GM21825 (cell line): Measurements from ENCODE around the gene ATP11A.

Experiments
- ATAC-seq: cut with Tn5 transposase; IDR thresholded peaks from one replicate; pipeline ENCODE4 v1.9.1; 2021; ENCODE audit warnings: mild to moderate bottlenecking, moderate library complexity; ENCODE audit not compliant: unreplicated experiment

Gene ATP11A

DNA sequence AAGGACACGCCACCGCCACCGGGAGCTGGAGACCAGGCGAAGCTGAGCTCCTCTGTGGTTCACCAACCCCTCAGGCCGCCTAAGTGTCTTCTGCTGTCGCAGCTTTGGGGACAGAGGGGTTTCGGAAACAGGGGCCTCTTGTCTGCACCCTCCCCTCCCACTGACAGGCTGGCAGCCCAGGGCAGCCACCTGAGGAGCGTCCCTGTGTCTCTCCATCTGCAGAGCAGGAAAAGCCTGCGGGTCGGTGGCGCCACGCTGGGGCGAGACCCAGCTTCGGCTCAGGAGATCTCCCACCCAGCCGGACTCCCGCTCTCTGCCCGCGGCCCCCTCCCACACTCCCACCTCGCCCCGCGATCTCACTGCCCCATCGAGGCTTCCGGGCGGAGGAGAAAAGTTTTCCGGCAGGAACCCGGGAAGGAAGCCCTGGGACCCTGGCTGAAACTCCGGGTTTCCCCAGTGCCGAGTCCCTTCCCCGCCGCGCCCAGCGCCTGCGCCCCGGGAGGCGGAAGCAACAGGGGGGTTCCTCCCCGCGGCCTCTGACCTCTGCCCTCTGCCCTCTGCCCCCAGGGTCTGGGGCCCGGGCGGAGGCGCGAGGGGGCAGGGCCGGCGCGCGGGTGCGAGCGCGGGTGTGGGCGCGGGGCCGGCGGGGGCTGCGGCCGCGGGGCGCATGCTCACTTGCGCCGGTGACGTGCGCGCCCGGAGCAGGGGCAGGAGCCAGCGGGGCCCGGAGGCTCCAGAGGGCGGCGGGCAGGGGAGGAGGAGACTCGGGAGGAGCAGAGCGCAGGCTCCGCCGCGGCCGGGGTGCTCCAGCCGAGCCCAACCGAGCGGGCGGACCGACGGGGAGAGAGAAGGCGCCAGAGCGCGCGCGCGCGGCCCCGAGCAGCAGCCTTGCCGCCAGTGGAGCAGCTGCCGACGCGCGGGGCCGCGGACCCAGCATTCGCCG is at the start of gene ATP11A:
Gene ATP11A, plus strand, starts transcription at position 736 of the 943 bp plus-strand sequence. CDS start 379 bp downstream, outside the sequence.
- peak; percentile 71 for ATAC-seq

DNA sequence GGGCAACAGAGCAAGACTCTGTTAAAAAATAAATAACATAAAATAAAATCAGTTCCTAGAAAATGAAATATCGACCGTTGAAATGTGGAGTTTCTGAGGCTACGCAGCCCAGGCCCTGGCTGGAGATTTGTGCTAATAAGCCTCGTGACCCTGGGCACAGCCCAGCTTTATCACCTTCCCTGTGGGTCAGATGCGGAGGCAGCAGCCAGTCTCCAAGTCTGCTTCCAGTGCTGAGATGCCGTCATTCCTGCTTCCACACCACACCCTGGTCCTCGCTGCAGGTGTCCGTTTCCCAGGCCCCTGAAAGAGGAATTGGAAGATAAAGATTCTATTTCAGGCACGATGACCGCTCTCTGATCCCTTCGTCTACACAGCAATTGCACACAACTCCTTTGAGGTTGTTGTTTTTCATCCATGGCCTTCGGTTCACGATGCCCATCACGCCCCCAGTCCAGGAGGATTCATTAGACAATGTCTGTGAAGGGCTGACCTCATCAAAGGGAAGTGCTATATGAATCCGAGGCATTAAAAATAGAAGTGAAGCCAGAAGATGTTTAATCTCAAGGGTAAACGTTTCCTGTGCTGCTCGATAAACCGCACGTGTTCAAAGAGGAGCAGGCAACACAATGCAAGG is 48.3 kb upstream of the ATP11A start:
- no peak for ATAC-seq

DNA sequence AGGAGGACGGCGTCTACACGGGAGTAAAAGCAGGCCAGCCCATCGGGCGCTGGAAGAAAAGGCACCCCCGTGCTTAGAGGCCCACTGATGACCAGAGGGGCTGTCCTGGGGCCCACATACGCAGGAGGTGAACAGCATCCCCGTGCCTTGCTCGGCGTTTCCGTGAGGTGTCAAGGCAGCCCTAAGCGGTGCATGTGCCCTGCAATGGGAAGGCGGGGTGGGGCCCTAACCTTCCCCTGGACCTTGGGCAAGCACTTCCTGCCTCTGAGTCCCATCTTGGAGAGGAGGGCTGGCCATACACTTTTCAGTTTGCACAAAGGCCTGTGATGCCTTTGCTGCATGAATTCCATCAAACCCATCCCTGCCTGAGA is 47.8 kb upstream of the ATP11A start:
- ATAC-seq = no peak

DNA sequence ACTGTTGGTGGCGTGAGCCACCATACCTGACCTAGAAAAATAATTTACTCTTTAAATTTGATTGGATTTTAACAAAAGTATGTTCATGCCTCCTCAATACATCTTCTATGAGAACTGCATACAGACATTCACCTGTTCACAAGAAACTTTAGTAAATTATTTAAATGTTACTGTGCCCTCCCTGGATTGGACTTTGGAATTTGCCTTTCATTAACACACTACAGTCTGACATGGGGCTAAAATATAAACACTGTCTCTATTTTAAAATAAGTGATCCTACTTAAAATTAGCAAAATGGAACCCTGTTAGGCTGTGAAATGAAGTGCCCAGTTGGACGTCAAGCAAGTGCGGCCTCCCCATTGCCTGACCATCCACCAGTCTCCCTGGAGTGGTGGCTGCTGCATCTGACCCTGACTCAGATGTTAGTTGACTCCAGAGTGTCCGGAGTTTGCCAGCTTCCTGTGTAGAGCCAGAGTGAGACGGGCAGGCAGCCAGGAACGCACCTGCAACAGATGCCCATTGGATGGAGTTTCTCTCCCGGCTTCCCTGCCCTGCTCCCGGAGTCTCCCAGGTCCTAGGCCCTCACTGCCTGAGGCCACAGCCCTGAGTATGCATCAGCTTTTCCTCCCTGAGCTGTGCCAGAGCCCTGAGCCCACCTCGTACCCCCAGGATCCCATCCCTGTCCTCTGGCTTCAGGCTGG is 45.9 kb upstream of the ATP11A start:
- no peak for ATAC-seq

DNA sequence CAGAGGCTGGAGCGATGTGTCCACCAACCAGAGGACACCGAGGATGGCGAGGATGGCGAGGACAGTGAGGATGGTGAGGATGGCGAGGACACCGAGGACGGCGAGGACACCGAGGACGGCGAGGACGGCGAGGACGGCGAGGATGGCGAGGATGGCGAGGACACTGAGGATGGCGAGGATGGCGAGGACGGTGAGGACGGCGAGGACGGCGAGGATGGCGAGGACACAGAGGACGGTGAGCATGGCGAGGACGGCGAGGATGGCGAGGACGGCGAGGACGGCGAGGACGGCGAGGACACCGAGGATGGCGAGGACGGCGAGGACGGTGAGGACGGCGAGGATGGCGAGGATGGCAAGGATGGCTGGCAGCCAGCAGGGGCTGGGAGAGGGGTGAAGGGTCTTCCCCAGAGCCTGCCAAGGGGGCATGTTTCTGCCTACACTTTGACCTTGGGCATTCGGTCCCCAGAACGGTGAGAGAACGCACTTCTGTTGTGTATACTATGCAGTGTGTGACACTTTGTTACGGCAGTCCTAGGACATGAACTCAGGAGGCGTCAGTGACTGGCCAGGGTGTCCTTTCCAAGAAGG is 44.4 kb upstream of the ATP11A start:
- ATAC-seq = no peak

DNA sequence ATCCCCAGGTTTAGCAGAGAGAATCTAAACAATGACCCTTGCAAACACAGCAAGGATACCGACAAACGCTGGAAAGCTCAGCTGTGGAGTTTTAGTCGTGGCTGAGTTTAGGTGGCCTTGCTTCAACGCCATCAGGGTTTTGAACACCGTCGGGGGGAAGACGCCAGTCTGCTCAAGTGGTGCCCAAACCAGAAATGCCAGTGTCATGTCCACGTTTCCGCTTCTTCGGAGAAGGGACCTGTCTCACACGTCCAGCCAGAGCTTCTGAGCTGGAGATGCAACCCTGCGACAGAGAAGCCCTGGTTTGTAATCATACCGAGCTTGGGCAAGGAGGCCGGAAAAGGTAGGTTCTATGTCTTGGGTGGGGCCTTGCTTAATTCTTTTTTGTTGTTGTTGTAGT is 42.6 kb upstream of the ATP11A start:
- ATAC-seq = no peak

DNA sequence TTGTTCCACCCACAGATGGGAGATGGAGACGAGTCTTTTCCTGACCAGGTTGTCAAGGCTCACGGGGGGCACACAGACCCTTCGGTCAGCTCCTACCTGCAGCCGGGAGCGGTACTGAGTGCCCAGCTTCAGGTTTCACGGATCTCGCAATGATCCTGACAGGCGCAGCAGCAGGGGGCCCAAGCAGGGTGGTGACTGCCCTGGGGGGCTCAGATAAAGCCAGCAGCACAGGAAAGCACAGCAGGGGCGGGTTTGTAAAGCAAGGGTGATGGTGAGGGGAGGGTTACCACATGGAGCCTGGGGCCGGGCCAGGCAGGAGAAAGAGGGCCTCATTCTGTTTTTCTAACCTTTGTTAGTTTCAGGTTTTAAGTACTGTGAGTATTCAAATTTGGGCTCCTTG is 41.7 kb upstream of the ATP11A start:
- ATAC-seq = no peak

DNA sequence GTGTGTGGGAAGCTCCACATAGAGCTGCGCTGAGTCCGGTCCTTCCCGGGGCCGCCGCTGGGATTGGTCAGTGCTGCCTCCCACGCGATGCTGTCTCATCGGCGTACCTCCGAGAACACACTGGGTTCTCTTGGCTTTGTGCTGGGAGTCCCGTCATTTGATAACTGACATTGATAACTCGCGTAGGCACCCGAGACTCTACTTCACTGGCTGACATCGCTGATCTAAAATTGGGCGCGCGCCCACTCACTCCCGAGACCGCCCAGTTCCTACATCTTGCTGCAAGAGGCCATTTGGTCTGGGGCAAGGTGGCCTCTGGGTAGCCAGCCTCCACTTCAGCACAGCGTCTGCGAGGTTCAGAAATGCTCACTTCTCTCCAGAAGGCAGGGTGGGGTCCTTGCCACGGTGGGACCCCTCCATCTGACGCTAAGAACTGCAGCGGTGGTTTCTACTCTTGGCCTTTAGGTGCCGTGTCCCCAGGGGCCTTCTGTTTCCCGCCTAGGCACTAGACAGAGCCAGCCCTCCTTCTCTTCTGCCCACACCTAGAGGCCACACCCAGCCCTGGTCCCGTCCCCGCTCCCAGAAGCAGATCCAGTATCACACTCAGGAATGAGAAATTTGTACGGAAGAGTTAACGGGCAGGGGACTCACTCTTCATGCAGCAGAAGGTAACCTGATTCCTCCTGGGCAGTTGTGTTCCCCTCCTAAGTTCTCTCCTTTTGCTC is 40.7 kb upstream of the ATP11A start:
- ATAC-seq = no peak

DNA sequence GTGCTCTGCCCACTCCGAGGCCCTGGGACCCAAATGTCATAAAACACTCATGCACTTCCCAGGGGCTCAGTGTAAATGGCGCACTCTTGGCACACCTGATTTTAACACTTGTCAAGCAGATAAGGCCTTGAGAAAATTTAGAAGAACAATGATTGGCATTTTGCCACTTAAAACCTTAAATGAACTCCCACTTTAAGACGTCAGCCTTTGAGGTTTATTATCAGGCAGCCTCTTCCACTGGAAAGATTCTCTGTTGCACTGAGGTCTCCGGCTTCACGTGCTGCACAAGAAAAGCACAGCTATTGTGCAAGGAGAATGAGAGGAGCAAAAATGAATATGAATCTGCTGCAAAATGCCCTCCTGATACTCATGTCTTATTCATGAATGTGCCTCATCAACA is 38.5 kb upstream of the ATP11A start:
- no peak for ATAC-seq

DNA sequence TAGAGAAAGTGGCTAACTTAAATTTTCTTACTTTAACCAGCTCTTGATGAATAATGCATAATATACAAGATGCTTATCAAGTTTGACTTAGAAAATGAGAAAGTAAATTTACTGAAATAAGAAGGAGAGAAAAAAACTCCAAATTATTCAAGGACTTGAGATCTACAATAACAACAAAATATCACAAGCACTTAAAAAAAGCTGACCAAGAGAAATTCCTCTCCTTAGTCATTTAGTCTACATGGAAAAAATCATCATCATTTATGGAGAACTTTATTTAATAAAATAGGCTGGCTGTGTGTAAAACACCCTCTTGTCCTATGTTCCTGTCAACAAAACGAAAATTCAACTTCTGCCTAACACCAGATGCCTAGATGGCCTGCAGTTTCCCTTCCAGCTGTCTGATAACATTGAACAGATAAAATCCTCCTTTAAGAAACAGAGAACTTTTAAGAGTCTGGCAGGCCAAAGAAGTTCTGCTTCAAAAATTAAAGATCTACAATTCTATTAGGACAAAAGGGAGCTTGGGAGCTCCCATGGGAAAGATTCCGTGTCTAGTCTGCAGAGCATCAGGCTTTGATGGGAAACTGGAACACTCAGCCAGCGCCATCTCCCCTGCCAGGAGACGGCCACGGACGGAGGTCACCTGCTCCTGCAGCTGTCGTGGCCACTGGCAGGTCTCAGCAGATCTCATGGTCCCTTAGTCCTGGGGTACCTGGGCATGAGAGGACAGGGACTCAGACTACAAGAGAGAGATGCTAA is 37.9 kb upstream of the ATP11A start:
- no peak for ATAC-seq

DNA sequence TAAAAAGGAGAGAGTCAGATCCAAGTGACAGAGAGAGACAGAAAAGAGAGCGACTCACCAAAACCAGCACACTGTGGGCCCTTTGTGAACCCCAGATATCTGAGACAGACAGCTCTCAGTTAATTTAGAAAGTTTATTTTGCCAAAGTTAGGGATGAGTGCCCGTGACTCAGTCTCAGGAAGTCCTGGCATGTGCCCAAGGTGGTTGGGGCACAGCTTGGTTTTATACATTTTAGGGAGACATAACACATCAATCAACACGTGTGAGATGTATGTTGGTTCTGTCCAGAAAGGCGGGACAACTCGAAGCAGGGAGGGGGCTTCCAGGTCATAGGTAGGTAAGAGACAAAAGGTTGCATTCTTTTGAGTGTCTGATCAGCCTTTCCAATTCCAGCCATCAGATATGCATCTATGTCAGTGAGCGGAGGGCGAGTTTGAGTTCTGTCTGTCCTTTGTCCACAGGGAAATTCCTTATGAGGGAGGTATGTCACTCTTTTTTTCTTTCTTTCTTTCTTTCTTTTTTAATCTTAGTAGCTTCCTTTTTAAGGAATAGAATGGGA is 37.2 kb upstream of the ATP11A start:
- no peak for ATAC-seq

DNA sequence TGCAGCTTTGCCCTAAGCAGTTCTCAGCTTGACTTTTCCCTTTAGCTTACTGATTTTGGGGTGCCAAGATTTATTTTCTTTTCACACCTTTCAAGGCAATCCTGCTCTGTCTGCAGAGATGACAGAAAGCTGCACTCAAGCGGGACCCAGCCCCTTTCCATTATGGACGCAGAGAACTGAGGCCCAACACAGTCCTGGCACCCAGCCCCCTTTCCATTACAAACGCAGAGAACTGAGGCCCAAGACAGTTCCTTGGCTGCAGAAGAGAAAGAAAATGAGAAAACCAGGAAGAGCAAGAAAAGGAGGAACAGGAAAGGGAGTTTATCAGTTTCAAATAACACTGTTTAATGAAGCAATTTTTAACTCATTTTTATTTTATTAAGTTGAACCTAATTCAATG is 36.8 kb upstream of the ATP11A start:
- no peak for ATAC-seq

DNA sequence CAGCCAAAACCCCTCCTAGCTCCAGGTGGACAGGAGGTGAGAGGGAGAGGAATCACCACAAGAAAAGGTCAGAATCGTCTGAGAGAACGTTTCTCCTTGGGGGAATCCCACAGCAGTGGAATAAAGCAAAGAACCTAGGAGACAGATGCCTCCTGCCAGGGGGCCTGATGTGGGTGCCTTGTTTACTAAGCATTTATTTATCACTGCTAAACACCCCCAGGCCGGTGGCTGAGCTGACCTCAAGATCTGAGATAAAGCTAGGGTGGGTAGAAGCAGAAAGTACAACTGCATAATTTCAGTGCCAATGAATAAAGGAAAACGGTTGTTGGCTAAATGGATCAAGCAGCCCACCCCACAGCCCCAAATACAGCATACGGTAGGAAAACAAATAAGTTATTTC is 33.9 kb upstream of the ATP11A start:
- no peak for ATAC-seq

DNA sequence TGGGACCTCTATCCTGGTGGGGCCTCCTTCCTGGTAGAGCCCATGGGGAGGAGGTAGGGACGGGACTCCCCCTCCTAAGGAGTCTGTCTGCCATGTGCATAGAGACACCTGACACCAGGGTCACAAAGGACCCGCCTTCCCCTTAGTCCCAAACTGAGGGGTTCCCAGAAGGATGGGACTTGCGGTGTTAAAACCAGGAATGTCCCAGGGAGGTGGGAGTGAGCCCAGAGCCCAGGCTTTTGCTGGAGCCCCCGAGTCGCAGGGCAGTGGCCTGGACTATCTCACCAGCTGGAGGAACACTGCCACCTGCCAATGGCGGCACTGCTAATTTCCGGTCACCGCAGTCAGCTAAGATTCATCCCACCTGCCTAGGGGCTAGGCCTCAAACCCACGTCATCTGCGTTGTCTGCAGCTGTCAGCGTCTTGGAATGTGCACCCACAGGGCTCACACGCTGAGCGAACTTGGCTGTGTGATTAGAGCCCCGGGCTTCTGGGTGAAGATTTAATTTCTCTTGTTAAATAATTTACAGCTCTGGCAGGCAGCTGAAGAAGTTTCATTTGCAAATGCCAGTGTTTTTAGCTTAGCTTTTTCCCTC is 31.9 kb upstream of the ATP11A start:
- no peak for ATAC-seq

DNA sequence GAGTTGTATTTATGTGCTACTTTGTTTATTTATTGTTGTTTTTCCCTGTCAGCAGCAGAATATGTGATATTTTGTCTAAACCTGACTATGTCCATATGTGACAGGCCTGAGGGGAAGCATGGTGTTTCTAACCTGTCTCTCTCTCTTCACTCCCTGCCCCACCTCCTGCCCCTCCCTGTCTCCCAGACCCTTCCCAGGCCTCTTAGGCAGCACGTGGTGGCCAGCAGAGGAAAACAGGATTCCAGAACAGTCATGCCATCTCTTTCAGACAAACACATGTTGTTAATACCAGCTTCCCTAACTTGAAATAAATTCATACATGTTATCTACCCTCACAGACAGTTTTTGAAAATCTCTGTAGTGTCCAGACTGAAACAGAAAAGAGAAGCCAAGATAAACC is 31.0 kb upstream of the ATP11A start:
- no peak for ATAC-seq

DNA sequence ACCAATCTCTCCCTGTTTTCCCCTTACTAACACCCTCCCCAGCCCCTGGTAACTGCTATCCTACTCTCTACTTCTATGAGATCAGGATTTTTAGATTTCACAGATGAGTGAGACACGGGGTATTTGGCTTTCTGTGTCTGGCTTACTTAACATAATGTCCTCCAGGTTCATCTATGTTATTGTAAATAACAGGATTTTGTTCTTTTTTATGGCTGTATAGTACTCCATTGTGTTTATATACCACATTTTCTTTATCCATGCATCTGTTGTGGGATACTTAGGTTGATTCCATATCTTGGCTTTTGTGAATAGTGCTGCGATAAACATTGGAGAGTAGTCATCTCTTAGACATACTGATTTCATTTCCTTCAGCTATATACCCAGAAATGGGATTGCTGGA is 28.5 kb upstream of the ATP11A start:
- ATAC-seq = no peak

DNA sequence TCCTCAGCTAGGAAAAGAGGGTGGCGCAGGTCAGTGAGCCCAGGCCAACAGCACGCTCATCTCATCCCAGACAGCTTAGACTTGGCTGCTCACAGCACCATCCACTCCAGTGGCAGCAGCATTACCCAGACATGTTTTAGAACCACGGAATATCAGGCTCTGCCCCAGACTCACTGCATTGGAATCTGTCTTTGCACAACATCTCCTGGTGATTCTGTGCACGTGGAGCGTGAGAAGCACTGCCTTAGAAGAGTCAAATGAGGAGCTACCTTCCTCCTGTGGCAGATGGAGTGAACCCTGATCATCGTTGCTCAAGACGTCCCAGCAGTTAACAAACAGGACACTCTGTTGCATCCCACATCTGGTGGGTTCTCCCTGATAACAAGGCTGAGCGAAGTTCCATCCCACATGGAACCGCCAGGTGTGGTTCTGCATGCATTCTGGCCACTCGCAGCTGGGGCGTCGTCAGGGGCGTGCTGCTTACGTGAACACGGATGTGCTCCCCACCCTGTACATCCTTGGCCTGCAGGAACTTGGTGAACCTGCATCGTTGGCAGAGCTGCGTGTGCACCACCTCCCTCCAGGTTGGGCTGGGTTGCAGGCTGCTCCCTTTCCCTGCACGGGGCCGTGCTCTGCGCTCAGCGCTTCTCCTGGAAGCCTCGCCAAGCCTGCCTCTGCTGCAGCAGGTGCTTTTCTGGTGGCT is 25.2 kb upstream of the ATP11A start:
- ATAC-seq = no peak

DNA sequence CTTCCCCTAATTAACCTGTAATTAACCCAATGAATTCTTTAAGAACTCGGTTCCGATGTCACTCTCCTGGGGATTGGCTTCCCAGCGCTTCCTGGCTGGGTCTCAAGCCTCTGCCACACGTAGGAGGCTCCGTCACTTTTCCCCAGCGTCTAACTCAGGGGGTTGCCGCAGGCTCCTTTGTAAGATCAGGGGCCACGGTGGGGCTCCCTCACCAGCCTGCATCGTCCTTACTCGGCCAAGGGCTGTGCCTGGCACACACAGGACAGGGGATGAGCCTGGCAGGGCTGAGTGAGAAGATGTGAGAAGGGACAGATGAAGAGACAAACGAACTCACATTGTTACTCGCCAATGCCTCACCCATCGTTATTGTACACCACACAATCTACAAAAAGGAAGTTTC is 20.9 kb upstream of the ATP11A start:
- no peak for ATAC-seq
